Tibial nerve (tissue), 4 donors: Measurements from ENCODE around the gene RABEP1.

Source experiments
- EP300 ChIP-seq, 2 donors: sonication (generic); formaldehyde crosslinking; IDR thresholded peaks; one replicate each; pipeline ENCODE4 v1.6.1; 2017; ENCODE audit warnings: antibody characterized with exemption in 2 of 2, mild to moderate bottlenecking in 1 of 2
- POLR2A ChIP-seq, 2 donors: fragments of 450-650 bp; IDR thresholded peaks; one replicate each; pipeline ENCODE4 v1.6.1; 2017; ENCODE audit warnings: antibody characterized with exemption in 2 of 2, mild to moderate bottlenecking in 2 of 2, moderate library complexity in 2 of 2
- TF ChIP-seq, protein P1 (sequence below), 5 experiments: fragments of 200-600 bp in 3 of 5; fragments of 450-650 bp in 2 of 5; sonication (generic) in 3 of 5; IDR thresholded peaks; one replicate each; pipeline ENCODE4 v1.5.1; 2016 to 2019; ENCODE audit warnings: antibody characterized with exemption in 5 of 5, mild to moderate bottlenecking in 3 of 5, moderate library complexity in 2 of 5

DNA sequence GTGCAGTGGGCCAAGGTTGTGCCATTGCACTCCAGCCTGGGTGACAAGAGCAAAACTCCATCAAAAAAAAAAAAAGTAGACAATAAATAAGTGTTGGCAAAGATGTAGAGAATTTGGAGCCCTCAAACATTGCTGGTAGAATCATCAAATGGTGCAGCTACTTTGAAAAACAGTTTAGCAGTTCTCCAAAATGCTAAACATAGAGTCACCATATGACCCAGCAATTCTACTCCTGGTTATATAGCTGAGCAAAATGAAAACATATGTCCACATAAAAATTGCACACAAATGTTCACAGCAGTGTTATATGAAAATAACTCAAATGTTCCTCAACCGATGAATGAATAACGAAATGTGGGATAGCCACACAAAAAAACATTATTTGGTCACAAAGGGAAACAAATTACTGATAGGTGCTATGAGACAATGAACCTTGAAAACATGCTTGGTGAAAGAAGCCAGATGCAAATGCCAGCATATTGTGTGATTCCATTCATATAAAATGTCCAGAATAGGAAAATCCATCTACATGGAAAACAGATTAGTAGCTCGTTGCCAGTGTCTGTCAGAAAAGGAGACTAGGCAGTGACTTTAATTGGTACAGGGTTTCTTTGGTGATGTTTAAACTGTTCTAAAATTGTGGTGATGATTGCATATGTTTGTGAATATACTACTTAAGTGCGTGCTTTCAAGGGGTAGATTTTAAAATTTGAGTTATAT lies 12.7 kb upstream of the RABEP1 start:
- TF ChIP-seq, protein P1, sequence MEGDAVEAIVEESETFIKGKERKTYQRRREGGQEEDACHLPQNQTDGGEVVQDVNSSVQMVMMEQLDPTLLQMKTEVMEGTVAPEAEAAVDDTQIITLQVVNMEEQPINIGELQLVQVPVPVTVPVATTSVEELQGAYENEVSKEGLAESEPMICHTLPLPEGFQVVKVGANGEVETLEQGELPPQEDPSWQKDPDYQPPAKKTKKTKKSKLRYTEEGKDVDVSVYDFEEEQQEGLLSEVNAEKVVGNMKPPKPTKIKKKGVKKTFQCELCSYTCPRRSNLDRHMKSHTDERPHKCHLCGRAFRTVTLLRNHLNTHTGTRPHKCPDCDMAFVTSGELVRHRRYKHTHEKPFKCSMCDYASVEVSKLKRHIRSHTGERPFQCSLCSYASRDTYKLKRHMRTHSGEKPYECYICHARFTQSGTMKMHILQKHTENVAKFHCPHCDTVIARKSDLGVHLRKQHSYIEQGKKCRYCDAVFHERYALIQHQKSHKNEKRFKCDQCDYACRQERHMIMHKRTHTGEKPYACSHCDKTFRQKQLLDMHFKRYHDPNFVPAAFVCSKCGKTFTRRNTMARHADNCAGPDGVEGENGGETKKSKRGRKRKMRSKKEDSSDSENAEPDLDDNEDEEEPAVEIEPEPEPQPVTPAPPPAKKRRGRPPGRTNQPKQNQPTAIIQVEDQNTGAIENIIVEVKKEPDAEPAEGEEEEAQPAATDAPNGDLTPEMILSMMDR (IDR thresholded peaks at IDR 0.05): no peak
- no peak for TF ChIP-seq POLR2A (IDR thresholded peaks at IDR 0.05)
- no peak for TF ChIP-seq EP300 (IDR thresholded peaks at IDR 0.05)
